AG08396 (cell line): ENCODE results near the gene RNF149.
"Not testable (repeated sequence)": the region's sequence is repeated elsewhere in the genome, so short reads cannot be mapped to it uniquely, and the experiment has no call there.

Experiments
- DNase-seq: peaks from one replicate; pipeline ENCODE4 v3.0.0; 2012; ENCODE audit warnings: low spot score, mixed read lengths

RNF149 gene

DNA sequence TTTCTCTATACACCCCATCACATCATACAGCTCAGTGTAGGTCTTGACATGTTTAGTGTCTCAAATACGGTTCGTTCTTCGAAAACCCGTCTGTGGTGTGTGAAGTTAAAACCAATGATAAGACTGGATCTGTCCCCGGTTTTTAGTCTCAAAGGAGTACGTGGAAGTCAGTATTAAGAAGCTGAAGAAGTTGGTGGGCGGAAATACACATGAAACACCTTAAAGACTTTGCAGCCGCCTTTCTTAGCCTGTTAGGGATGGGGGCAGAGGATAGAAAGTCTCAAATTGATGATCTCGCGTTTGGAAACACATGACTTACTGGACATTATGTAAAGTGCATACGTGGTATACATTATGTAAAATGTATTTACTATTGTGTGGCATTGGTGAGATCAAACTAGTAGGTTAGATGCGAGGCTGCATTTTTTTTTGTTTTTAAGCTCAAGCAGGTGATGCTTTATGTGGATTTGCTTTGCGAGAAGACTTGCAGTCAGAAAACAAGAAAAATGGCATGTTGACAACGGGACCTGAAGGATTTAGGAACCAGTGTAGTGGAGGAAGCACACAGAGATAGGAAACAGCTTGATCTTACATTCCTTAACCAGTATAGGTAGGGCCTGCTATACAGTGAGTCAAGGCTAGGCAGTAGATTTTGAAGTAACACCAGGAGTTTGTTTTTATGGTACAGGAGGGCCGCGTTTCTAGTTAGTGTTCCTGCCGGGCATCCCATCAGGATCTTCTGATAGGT lies 54.6 kb downstream of the RNF149 start:
- no peak for DNase-seq

DNA sequence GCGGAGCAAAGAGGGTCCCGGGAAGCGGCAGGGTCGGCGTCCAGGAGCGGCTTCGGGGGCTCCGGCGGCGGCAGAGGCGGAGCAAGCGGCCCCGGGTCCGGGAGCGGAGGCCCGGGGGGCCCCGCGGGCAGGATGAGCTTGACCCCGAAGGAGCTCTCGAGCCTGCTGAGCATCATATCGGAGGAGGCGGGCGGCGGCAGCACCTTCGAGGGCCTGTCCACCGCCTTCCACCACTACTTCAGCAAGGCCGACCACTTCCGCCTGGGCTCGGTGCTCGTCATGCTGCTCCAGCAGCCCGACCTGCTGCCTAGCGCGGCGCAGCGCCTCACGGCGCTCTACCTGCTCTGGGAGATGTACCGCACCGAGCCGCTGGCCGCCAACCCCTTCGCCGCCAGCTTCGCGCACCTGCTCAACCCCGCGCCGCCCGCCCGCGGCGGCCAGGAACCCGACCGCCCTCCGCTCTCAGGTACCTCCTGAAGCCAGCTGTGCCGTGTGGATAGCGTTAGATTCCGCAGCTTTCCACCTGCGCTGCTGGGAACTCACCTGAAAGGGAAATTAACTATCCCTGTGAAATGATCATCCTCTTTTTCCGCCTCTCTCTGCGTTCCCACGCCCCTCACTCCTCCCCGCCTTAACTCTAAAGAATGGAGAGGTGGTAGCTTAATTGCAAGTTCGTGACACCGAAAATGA lies 55.3 kb downstream of the RNF149 start:
- peak; percentile 63 for DNase-seq

DNA sequence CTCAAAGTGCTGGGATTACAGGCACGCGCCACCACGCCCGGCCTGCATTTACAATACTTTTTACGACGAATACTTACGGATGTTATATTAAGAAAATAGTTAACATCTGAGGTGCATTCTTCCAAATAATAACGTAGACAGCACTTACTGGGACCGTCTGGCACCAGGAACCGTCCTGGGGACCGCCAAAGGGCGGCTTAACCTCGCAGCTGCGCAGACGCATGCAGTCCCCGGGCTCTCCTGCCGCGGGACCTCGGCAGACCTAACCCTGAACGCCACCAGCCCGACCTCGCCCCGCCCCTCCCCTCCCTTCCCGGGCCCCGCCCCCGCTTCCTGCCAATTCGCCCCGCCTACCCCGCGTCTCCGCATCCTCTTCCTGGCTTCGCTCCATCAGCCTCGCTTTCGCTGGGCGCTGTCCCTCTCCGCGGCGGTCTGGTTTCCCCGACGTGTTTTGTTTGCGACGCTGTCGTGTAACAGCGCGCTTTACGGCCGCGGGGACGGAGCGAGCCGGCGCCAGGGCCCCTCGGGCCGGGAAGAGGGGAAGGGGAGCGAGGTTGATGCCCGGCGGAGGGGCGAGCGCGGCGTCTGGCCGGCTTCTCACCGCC lies 56.0 kb downstream of the RNF149 start, which contains the start of gene CNOT11:
Gene CNOT11 (plus strand): TSS at position 479 of the 605 bp plus-strand sequence. CDS start 79 bp downstream, at position 558.
- DNase-seq, result peak; percentile 98

DNA sequence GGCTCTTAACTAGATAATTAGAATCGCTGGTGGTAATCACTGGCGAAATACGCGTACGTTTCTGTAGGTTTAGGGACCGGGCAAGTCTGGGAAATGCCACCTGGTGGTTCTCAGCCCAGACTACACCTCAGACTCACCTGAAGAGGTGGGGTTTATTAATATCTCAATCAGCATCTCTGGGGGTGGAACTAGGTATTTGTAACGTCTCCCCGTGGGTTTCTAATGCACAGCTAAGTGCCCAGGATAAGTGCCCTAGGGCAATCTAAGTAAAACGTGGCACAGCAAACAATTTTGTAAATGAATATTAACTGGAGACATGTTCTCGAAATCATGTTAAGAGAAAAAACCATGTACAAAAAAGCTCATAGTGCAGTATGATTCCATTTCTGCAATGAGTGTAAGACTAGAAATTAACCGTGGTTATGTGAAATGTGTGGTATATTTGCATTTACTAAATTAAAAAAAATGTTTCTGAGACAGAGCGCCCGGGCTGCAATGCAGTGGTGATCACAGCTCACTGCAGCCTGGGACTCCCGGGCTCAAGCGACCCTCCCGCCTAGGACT lies 56.6 kb downstream of the RNF149 start:
- DNase-seq, result no peak

DNA sequence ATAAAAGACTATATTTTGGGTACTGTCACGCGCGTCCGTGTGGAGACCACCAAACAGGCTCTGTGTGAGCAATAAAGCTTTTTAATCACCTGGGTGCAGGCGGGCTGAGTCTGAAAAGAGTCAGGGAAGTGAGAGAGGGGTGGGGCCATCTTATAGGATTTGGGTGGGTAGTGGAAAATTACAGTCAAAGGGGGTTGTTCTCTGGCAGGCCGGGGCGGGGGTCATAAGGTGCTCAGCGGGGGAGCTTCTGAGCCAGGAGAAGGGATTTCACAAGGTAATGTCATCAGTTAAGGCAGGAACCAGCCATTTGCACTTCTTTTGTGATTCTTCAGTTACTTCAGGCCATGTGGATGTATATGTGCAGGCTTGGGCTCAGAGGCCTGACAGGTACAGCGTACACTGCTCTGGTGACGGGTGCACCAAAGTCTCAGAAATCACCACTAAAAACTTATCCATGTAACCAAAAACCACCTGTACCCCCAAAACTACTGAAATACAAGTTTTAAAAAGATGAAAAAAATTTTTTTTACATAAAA lies 57.2 kb downstream of the RNF149 start:
- not testable (repeated sequence) for DNase-seq

DNA sequence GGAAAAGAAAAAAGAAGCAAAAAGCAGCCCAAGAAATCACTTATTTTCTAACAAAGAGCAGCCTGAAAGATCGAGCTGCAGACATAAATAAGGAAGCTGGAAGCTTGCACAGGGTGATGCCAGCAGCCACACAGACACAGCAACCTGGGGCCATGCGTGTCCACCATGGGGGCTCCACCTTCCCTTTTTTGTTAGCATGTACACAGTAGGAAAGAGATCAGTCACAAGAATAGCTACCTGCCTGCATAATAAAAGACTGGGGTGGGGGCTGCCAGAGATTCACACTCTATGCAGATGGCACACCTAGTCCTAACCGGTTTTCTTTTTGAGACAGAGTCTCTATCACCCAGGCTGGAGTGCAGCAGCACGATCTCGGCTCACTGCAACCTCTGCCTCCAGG lies 58.7 kb downstream of the RNF149 start:
- DNase-seq, result no peak

DNA sequence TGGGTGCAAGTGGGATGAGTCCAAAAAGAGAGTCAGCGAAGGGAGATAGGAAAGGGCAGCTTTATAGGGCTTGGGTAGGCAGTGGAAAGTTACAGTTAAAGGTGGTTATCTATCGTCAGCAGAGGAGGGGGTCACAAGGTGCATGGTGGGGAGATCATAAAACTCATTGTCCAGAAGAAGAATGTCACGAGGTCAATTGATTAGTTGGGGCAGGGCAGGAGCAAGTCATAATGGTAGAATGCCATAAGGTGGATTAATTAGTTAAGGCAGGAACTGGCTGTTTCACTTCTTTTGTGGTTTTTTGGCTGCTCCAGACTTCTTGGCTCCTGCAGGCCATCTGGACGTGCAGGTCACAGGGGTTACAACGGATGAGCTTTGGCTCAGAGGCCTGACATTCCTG lies 59.7 kb downstream of the RNF149 start:
- DNase-seq, result not testable (repeated sequence)

DNA sequence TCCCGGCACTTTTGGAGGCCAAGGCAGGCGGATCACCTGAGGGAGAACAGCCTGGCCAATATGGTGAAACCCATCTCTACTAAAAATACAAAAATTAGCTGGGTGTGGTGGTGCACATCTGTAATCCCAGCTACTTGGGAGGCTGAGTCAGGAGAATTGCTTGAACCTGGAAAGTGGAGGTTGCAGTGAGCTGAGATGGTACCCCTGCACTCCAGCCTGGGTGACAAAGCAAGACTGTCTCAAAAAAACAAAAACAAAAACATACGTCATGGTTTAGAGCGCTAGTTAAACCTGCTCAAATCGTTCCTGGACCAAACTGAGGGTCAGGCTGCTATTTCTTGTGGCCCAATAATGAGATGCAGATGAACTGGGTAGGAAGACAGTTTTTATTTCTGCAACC lies 63.0 kb downstream of the RNF149 start:
- DNase-seq, result not testable (repeated sequence)

DNA sequence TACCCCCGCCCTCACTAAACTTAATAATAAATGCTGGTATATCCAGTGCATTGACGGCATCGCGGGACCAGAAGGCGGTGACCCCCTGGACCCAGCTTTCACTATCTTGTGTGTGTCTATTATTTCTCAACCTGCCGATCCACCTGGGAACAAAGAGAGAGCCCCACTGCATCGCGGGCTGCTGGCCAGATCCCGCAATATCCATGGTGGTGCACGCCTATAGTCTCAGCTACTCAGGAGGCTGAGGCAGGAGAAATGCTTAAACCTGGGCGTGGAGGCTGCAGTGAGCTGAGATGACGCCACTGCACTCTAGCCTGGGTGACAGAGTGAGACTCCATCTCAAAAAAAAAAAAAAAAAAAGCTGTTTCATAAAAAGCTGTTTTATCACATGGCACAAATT lies 63.6 kb downstream of the RNF149 start:
- not testable (repeated sequence) for DNase-seq

DNA sequence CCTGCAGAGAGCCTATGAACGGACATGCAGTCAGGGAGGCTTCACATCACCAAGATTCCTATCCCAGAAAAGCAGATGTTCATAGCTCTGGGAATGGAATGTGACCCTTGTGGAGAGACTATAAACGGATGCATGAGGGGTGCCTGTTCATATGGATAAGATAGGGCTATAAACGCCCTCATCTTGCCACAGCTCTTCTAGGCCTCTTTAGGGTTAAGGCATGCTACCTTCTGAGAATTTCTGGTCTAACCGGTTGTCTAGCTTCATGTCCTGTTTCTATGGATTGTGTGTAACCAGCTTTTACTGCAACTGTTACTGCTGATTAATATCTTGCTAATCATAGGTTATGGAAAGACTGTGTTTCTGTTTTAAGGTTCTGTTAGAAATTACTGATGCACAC lies 64.1 kb downstream of the RNF149 start:
- not testable (repeated sequence) for DNase-seq

DNA sequence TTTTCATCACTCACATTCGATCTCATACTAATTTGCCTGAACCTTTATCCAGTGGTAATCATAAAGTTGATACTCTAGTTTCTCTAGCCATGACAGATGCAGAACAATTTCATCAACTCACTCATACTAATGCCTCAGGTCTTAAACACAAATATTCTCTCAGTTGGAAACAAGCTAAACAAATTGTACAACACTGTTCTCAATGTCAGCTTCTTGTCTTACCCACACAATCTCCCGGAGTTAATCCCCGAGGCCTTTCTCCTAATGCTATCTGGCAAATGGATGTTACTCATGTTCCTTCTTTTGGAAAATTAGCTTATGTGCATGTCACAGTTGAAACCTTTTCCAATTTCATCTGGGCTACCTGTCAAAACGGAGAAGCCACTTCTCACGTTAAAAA lies 67.3 kb downstream of the RNF149 start:
- DNase-seq, result no peak

DNA sequence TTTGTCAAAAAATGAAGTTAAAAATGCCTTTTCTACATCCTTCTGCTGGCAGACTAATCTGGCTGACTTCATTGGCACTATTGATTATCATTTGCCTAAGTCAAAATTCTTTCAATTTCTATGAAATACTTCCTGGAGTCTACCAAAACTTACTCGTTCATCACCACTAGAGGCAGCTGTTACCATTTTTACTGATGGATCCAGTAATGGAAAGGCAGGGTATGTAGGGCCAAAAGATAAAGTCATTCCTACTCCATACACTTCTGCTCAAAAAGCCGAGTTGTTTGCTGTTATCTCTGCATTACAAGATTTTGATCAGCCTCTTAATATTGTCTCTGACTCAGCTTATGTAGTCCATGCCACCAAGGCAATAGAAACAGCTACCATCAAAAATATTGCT lies 67.8 kb downstream of the RNF149 start:
- DNase-seq, result not testable (repeated sequence)

DNA sequence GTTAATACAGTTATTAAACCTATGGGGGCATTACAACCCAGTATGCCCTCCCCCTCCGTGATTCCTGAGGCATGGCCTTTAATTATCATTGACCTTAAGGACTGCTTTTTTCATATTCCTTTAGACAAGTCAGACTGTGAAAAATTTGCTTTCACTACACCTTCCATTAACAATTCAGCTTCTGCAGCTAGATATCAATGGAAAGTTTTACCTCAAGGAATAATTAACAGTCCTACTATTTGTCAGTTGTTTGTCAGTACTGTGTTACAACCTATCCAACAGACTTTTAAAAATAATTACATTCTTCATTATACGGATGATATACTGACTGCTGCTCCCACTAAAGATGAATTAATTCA lies 68.8 kb downstream of the RNF149 start:
- not testable (repeated sequence) for DNase-seq

DNA sequence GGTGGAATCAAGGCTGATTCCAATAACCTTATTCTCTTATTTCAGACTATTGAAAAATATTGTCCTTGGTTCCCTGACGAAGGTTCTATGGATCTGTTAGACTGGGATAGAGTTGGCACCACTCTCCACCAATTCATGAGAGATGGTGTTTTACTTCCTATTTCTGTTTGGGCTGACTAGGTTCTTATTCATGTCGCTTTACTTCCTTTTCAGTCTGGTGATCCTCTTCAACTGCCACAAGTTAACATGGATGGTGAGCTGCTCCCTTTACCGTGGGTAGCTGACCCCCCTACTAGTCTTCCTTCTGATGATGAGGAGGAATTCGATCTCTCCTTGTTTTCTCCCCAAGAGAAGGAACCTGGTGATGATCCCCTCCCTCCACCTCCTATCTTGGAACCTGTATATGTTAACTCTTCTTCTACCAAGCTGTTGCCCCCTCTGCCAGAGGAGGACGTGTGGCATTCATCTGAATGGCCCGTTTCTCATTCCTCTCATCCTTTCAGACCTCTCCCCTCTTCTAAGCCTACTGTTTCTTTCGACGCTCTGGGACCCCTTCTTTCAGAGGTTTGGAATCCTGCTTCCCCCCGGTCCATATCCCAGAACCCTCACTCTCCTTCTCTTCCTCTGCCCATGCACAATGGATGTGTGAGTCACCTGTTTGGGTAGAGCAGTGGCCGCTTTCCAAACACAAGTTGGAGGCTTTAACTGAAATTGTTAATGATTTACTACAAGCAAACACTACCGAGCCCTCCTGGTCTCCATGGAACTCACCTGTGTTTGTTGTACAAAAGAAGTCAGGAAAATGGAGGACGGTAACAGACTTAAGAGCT lies 69.4 kb downstream of the RNF149 start:
- DNase-seq, result no peak

DNA sequence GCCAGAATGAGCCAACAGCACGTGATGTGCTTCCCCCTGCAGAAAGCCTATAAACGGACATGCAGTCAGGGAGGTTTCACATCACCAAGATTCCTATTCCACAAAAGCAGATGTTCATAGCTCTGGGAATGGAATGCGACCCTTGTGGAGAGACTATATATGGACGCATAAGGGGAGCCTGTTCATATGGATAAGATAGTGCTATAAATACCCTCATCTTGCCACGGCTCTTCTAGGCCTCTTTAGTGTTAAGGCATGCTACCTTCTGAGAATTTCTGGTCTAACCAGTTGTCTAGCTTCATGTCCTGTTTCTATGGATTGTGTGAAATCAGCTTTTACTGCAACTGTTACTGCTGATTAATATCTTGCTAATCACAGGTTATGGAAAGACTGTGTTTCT lies 70.6 kb downstream of the RNF149 start:
- not testable (repeated sequence) for DNase-seq

DNA sequence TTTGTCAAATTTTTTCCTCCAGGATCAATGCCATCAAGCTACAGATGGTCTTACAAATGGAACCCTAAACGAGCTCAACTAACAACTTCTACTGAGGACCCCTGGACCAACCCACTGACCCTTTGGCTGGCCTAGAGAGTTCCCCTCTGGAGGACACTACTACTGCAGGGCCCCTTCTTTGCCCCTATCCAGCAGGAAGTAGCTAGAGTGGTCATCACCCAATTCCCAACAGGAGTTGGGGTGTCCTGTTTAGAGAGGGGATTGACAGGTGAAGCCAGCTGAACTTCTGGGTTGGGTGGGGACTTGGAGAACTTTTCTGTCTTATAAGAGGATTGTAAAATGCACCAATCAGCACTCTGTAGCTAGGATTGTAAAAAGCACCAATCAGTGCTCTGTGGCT lies 72.5 kb downstream of the RNF149 start:
- DNase-seq, result not testable (repeated sequence)

DNA sequence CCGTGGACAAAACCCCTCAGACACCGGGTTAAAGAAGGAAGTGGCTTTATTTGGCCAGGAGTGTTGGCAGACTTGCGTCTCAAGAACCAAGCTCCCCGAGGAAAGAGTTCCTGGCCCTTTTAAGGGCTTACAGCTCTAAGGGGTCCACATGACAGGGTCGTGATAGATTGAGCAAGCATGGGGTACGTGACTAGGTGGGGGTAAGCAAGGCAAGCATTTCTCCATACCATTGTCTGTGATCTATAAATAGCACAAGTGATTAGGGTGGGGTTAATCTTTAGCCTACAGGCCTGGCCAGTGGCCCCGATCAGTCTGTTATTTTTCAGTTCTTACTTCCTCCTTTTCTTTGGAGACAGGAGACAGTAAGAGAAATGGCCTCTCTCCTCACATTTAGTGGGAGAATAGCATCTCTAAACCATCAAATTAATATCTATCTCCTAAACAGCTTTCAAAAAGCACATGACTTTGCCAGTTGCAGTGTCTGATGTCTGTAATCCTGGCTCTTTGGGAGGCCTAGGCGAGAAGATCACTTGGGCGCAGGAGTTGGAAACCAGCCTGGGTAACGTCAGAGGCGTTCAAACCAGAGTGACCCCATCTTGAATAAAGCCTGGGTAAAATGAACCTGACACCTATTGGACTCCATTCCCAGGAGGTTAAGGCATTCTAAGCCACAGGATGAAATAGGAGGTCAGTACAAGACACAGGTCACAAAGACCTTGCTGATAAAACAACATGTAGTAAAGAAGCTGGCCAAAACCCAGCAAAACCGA lies 74.1 kb downstream of the RNF149 start:
- no peak for DNase-seq

DNA sequence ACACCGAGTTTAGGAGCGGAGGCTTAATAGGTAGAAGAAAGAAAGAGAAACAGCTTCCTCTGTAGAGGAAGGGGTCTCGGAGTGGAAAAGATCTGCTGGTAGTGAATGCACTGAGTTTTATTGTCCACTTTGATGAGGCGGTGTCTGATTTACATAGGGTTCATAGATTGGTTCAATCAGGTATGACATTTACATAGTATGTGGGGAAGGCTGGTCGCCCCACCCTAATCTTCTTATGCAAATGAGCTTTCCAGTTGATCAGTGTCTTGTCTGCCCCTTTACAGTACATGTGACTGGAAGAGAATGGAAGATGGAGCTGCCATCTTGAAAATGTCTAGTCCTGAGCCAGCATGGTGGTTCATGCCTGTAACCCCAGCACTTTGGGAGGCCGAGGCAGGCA lies 75.7 kb downstream of the RNF149 start:
- no peak for DNase-seq

DNA sequence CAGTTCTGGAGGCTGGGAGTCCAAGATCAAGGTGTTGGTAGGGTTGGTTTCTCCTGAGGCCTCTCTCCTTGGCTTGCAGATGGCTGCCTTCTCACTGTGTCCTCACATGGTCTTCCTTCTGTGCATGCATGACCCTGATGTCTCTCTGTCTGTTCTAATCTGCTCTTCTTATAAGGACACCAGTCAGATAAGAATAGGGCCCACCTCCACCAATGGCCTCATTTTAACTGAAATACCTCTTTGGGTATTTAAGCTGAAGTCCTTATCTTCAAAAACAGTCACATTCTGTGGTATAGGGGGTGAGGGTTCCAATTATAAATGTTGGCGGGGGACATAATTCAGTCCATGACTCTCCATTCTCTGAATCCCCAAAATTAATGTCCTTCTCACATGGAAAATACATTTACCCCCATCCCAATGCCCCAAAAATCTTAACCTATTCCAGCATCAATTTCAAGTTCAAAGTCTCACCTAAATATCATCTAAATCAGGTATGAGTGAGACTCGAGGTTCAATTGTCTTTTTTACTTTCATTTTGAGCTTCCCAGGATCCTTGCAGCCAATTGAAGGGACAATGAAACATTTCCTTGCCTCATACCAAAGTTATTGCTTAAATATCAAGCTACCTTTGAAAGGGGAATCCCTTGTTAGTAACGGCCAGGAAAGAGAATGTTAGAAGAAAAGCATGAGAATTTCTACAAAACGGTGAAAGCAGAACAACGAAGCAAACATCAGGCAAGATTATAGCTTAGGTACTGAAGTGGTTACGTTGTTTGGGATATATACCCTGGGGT lies 76.4 kb downstream of the RNF149 start:
- no peak for DNase-seq

DNA sequence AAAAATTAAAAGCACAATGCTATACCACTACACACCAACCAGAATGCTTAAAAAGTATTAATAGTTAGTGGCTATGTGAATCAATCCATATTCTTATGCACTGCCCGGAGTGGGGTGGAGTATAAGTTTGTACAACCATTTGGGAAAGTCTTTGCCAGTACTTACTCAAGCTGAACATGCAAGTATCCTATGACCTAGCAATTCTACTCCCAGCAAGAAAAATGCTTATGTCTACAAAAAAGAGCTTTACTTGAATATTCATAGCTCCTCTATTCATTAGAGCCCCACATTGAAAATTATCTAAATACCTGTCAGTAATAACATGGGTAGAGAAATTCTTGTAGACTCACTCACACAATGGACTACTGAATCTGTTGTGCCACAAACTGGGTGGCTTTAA lies 77.3 kb downstream of the RNF149 start:
- no peak for DNase-seq
